ENCODE results near the gene TNIP3. TPM values are rescaled to one million over a fixed set of nuclear protein-coding genes. Genes with fewer than 3 reads are reported as not detected.

Gene TNIP3
- total and polyA plus RNA-seq, 11 donors, result 0.07 to 0.59 (median 0.14) TPM; not detected in 8

DNA sequence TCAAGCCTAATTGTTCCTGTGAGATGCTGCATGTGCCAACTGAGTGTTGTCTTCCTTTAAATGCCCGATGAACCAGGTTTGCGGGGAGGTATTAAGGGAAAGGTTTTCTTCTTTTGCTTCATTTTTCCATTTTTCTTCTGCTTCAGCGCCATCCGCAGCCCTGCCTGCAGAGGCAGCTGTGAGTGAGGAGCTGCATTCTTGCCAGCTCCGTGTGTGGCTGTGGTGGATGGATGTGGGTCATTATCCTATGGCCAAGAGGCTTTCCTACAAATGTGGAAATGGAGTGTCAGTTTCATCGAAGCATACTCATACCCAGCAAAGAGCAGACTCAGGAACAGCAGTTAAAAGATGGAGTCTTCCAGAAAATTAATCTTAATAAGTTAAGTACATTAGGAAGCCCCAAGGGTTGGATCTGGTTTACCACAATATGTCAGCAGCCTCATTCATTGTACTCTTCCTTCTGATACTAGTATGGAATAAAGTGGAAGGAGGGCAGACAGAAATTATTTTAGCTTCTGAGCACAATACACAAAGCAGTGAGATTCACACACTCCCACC is 37.6 kb downstream of the TNIP3 start:
- TF ChIP-seq CTCF (IDR thresholded peaks at IDR 0.05) (no peak), POLR2A (IDR thresholded peaks at IDR 0.05) (no peak)
- DNase-seq (no peak), ATAC-seq (no peak)
- no peak overlapping the region for H3K4me3 ChIP-seq
- H3K27me3 ChIP-seq, result no peaks in the 10 kb centered on the region
- H3K27ac ChIP-seq, result no peak overlapping the region
- peaks cover 0 to 3% (median 0%) of the 10 kb centered on the region in 12 donors for H3K9me3 ChIP-seq
- H3K4me1 ChIP-seq, result no peaks in the 10 kb centered on the region
- intact Hi-C loops (cut with DNase I), result no loop called here
- no peaks in the 10 kb centered on the region for H3K36me3 ChIP-seq
- 77 to 82% (median 80%) methylated on average over 6 of the region's 6 CpGs for WGBS, 4 donors

GRCh38 chr4:121125498-121125885 is 38.6 kb downstream of the TNIP3 start:
- 96 to 100% (median 98%) methylated on average over 2 to 3 of the region's 3 CpGs for WGBS, 4 donors
- ATAC-seq (no peak), DNase-seq (no peak)
- H3K9me3 ChIP-seq, result peaks cover 0 to 3% (median 0%) of the 10 kb centered on the region in 12 donors
- H3K36me3 ChIP-seq, result no peaks in the 10 kb centered on the region
- H3K4me3 ChIP-seq, result no peak overlapping the region
- H3K4me1 ChIP-seq, result no peaks in the 10 kb centered on the region
- no peak overlapping the region for H3K27ac ChIP-seq
- TF ChIP-seq POLR2A (IDR thresholded peaks at IDR 0.05), result no peak
- TF ChIP-seq CTCF (IDR thresholded peaks at IDR 0.05), result no peak
- no peaks in the 10 kb centered on the region for H3K27me3 ChIP-seq
- intact Hi-C loops (cut with DNase I), result no loop called here

- TF ChIP-seq CTCF (IDR thresholded peaks at IDR 0.05), result no peak
- TF ChIP-seq POLR2A (IDR thresholded peaks at IDR 0.05), result no peak
- ATAC-seq, result no peak
- WGBS, 4 donors, result 29 to 44% (median 40%) methylated on average over 2 of the region's 2 CpGs
- Histone ChIP-seq H3K27ac (no peak overlapping the region), H3K9me3 (no peaks in the 10 kb centered on the region), H3K36me3 (no peaks in the 10 kb centered on the region), H3K4me1 (no peaks in the 10 kb centered on the region), H3K4me3 (no peak overlapping the region), H3K27me3 (no peaks in the 10 kb centered on the region)
- DNase-seq, result no peak
- intact Hi-C loops (cut with DNase I), result no loop called here
Measured at GRCh38 chr4:121122661-121123060, 41.5 kb downstream of the TNIP3 start.

- Histone ChIP-seq H3K27ac (no peak overlapping the region), H3K4me3 (no peak overlapping the region), H3K9me3 (no peaks in the 10 kb centered on the region), H3K4me1 (no peaks in the 10 kb centered on the region), H3K36me3 (no peaks in the 10 kb centered on the region), H3K27me3 (peaks cover 0 to 4% (median 0%) of the 10 kb centered on the region in 9 donors)
- TF ChIP-seq POLR2A (IDR thresholded peaks at IDR 0.05) (no peak), CTCF (IDR thresholded peaks at IDR 0.05) (no peak)
- ATAC-seq (no peak), DNase-seq (no peak)
- 76 to 80% (median 78%) methylated on average over 1 of the region's 1 CpG for WGBS, 4 donors
- intact Hi-C loops (cut with DNase I), result no loop called here
Measured at GRCh38 chr4:121119715-121120114, 44.4 kb downstream of the TNIP3 start.
